AG10803 (cell line): Measurements from ENCODE around the gene XG.

ENCODE experiments used
- DNase-seq: peaks from one replicate; pipeline ENCODE4 v3.0.0; 2010; ENCODE audit warnings: low read depth
- H3K4me3 ChIP-seq: 2 replicates; pipeline ENCODE4 v1.5.1; 2011; ENCODE audit warnings: mild to moderate bottlenecking, low read length, control low read depth
- CTCF ChIP-seq: conservative IDR thresholded peaks from 2 replicates; pipeline ENCODE4 v1.5.1; 2011; ENCODE audit warnings: mild to moderate bottlenecking, low read length, control low read depth, inconsistent platforms

XG gene

GRCh38 chrX:2751874-2752300, at the start of gene XG:
Gene XG (plus strand): TSS chrX:2752040. CDS start chrX:2752275, 235 bp downstream.
- DNase-seq, result peak; percentile 80
- peak within 1 kb of the TSS; percentile 62 for H3K4me3 ChIP-seq

- peak; percentile 62 for TF ChIP-seq CTCF
- peak; percentile 76 for DNase-seq
- no peak overlapping the region for H3K4me3 ChIP-seq
Measured at GRCh38 chrX:2703991-2704369, 47.9 kb upstream of the XG start.

GRCh38 chrX:2705046-2705832, 46.6 kb upstream of the XG start:
- no peak for TF ChIP-seq CTCF
- DNase-seq, result peak; percentile 60
- no peak overlapping the region; the same call in 1 of the 2 replicates for H3K4me3 ChIP-seq

- DNase-seq, result peak; percentile 95
- TF ChIP-seq CTCF, result no peak
- H3K4me3 ChIP-seq, result peak overlapping the region; percentile 21
Measured at GRCh38 chrX:2707334-2707760, 44.5 kb upstream of the XG start.

- no peak overlapping the region for H3K4me3 ChIP-seq
- TF ChIP-seq CTCF, result no peak
Measured at GRCh38 chrX:2708021-2708420, 43.8 kb upstream of the XG start.

GRCh38 chrX:2708592-2709188, 43.1 kb upstream of the XG start:
- no peak overlapping the region for H3K4me3 ChIP-seq
- DNase-seq, result no peak
- no peak for TF ChIP-seq CTCF

More at GRCh38 chrX:2708021-2708420, 43.8 kb upstream of the XG start:
- no peak for DNase-seq

- TF ChIP-seq CTCF, result no peak
- peak overlapping the region; percentile 51 for H3K4me3 ChIP-seq
- no peak for DNase-seq
Measured at GRCh38 chrX:2709556-2709955, 42.3 kb upstream of the XG start.
